Uterus (tissue), 4 donors: ENCODE measurements around the gene GDPD3. TPM values are rescaled to one million over a fixed set of nuclear protein-coding genes. Genes with fewer than 3 reads are reported as not detected.

Source experiments
- DNase-seq, 2 donors: peaks; one replicate each; pipeline ENCODE4 v3.0.0-alpha.2; 2019 to 2020
- H3K27ac ChIP-seq, 2 donors: fragments of 200-600 bp; sonication (generic); 1 replicate in 1 of 2; 2 replicates in 1 of 2; pipeline ENCODE4 v1.5.1; 2016 to 2018
- H3K27me3 ChIP-seq, 2 donors: fragments of 200-600 bp; sonication (generic); one replicate each; pipeline ENCODE4 v1.5.1; 2018 to 2019; ENCODE audit warnings: control low read depth in 1 of 2
- H3K36me3 ChIP-seq, 2 donors: fragments of 200-600 bp; sonication (generic); one replicate each; pipeline ENCODE4 v1.5.1; 2019; ENCODE audit warnings: control low read depth in 1 of 2
- H3K4me1 ChIP-seq, 2 donors: fragments of 200-600 bp; sonication (generic); one replicate each; pipeline ENCODE4 v1.5.1; 2018 to 2019; ENCODE audit warnings: control low read depth in 1 of 2
- H3K4me3 ChIP-seq, 2 donors: fragments of 200-600 bp; sonication (generic); 1 replicate in 1 of 2; 2 replicates in 1 of 2; pipeline ENCODE4 v1.5.1; 2018 to 2019; ENCODE audit warnings: mild to moderate bottlenecking in 1 of 2
- H3K9me3 ChIP-seq, 2 donors: fragments of 200-600 bp; sonication (generic); one replicate each; pipeline ENCODE4 v1.5.1; 2019; ENCODE audit warnings: control low read depth in 1 of 2
- CTCF ChIP-seq, 4 experiments: fragments of 200-600 bp in 2 of 4; fragments of 450-650 bp in 2 of 4; sonication (generic) in 2 of 4; IDR thresholded peaks; one replicate each; pipeline ENCODE4 v1.5.1; 2016 to 2019; ENCODE audit warnings: antibody characterized with exemption in 4 of 4, mild to moderate bottlenecking in 2 of 4, moderate library complexity in 1 of 4
- POLR2A ChIP-seq, 2 donors: fragments of 450-650 bp; IDR thresholded peaks; one replicate each; pipeline ENCODE4 v1.6.1; 2016; ENCODE audit warnings: antibody characterized with exemption in 2 of 2, mild to moderate bottlenecking in 1 of 2, moderate library complexity in 1 of 2
- intact Hi-C: fragments of 100-400 bp; cut with DNase I; formaldehyde crosslinking; loops from one replicate; pipeline ENCODE4 v1.15.1; 2023; ENCODE audit warnings: low total_unique reads
- total RNA-seq, 4 donors: library from RNA; depleted of rRNA in 3 of 4; stranded (reverse); fragments of >200 nt in 3 of 4; gene quantifications; one replicate each; pipeline versions ENCODE4 v1.1.0 to v1.2.4, GENCODE V29; 2014 to 2023
- donor health status: DM: yes; HTN: yes; CAD: no.

Gene GDPD3
- total RNA-seq, 4 donors from 2014 or later, result 1.4 to 16.7 (median 2.3) TPM; not detected in 1

- intact Hi-C loops, result no loop called here
- Histone ChIP-seq H3K4me3 (no peak overlapping the region), H3K27ac (peak overlapping the region; percentile 67 to 95), H3K4me1 (no peaks in the 10 kb centered on the region), H3K36me3 (no peaks in the 10 kb centered on the region), H3K9me3 (no peaks in the 10 kb centered on the region), H3K27me3 (no peaks in the 10 kb centered on the region)
- no peak for DNase-seq
- TF ChIP-seq POLR2A (IDR thresholded peaks at IDR 0.05) (no peak), CTCF (IDR thresholded peaks at IDR 0.05) (no peak)
Observed at GRCh38 chr16:30124985-30125379, 11.6 kb upstream of the GDPD3 start.

GRCh38 chr16:30122604-30123160, 9.3 kb upstream of the GDPD3 start:
- TF ChIP-seq CTCF (IDR thresholded peaks at IDR 0.05) (no peak), POLR2A (IDR thresholded peaks at IDR 0.05) (no peak)
- intact Hi-C loops, result no loop called here
- H3K27me3 ChIP-seq, result no peaks in the 10 kb centered on the region
- peak overlapping the region; percentile 66 to 99 for H3K4me3 ChIP-seq
- peak overlapping the region; percentile 92 to 95 for H3K27ac ChIP-seq
- no peaks in the 10 kb centered on the region for H3K4me1 ChIP-seq
- H3K9me3 ChIP-seq, result no peaks in the 10 kb centered on the region
- no peaks in the 10 kb centered on the region for H3K36me3 ChIP-seq
- no peak for DNase-seq

- Histone ChIP-seq H3K4me3 (peak overlapping the region; percentile 66 to 99), H3K4me1 (no peaks in the 10 kb centered on the region), H3K9me3 (no peaks in the 10 kb centered on the region), H3K36me3 (no peaks in the 10 kb centered on the region), H3K27me3 (no peaks in the 10 kb centered on the region), H3K27ac (peak overlapping the region; percentile 92 to 95)
- peak; percentile 60 to 67 for DNase-seq
- intact Hi-C loops, result no loop called here
- TF ChIP-seq POLR2A (IDR thresholded peaks at IDR 0.05) (peak in 1 of 2 donors; percentile 45), CTCF (IDR thresholded peaks at IDR 0.05) (no peak)
Observed at GRCh38 chr16:30121741-30122571, 8.6 kb upstream of the GDPD3 start.

GRCh38 chr16:30120340-30121105, 7.2 kb upstream of the GDPD3 start:
- no peaks in the 10 kb centered on the region for H3K9me3 ChIP-seq
- DNase-seq, result no peak
- no peaks in the 10 kb centered on the region for H3K27me3 ChIP-seq
- H3K4me1 ChIP-seq, result no peaks in the 10 kb centered on the region
- no peak for TF ChIP-seq POLR2A (IDR thresholded peaks at IDR 0.05)
- no peak for TF ChIP-seq CTCF (IDR thresholded peaks at IDR 0.05)
- intact Hi-C loops, result no loop called here
- no peaks in the 10 kb centered on the region for H3K36me3 ChIP-seq
- H3K4me3 ChIP-seq, result no peak overlapping the region
- peak overlapping the region; percentile 92 to 95 for H3K27ac ChIP-seq
